ENCODE data around the gene TLR5. TPM values are rescaled to one million over a fixed set of nuclear protein-coding genes. Genes with fewer than 3 reads are reported as not detected.

The TLR5 gene
- total and polyA plus RNA-seq, 2 of the 4 experiments (the other 2 are of a cell fraction): 0.09 to 0.18 TPM

GRCh38 chr1:223179786-223180185 lies 36.7 kb upstream of the TLR5 start:
- Histone ChIP-seq H3K9me3 (ENCODE audit: control insufficient read depth, insufficient read depth, low read length) (no peaks in the 10 kb centered on the region), H3K14ac (replicated peaks; ENCODE audit: low read depth, low read length) (no peak overlapping the region), H3K36me3 (ENCODE audit: control insufficient read depth, insufficient read depth, low read length) (no peaks in the 10 kb centered on the region), H2AK9ac (replicated peaks; ENCODE audit: low read depth, low read length, poor library complexity) (no peak overlapping the region), H4K20me1 (ENCODE audit: insufficient read depth, low read length) (no peaks in the 10 kb centered on the region), H3K79me1 (ENCODE audit: low read depth in 1 of 2, low read length in 2 of 2) (no peaks in the 10 kb centered on the region), H3K18ac (ENCODE audit: low read depth, low read length) (no peak overlapping the region), H3K27ac (ENCODE audit: insufficient read depth, low read length) (no peak overlapping the region), H2BK5ac (ENCODE audit: low read depth, low read length, poor library complexity, severe bottlenecking) (no peak overlapping the region), H4K8ac (ENCODE audit: low read depth in 2 of 2, low read length in 2 of 2) (no peak overlapping the region), H2BK15ac (ENCODE audit: low read depth, low read length) (no peak overlapping the region), H3K4me2 (ENCODE audit: low read depth, low read length) (no peak overlapping the region), H3K23ac (ENCODE audit: low read depth, low read length) (no peak overlapping the region), H4K5ac (ENCODE audit: low read depth, low read length) (no peak overlapping the region), H3K4me3 (ENCODE audit: insufficient read depth, low read depth, low read length) (no peak overlapping the region), H2AK5ac (ENCODE audit: low read depth, low read length) (no peak overlapping the region), H4K91ac (ENCODE audit: insufficient read depth, low read depth, low read length) (no peak overlapping the region), H2BK20ac (ENCODE audit: low read depth, low read length) (no peak overlapping the region), H3K9ac (ENCODE audit: low read depth, low read length) (no peak overlapping the region), H3K56ac (ENCODE audit: extremely low read depth, insufficient read depth, low read length) (no peak overlapping the region), H2AFZ (replicated peaks; ENCODE audit: low read length, poor library complexity) (no peak overlapping the region), H2BK120ac (ENCODE audit: low read depth, low read length) (no peak overlapping the region), H3K4me1 (ENCODE audit: control insufficient read depth, insufficient read depth, low read length) (no peaks in the 10 kb centered on the region), H3K9me1 (ENCODE audit: insufficient read depth, low read length) (no peaks in the 10 kb centered on the region), H3K27me3 (ENCODE audit: control insufficient read depth, insufficient read depth, low read length) (peaks cover 28% of the 10 kb centered on the region), H3K4ac (ENCODE audit: low read depth, low read length) (no peak overlapping the region)
- ATAC-seq (ENCODE audit: low read depth) (no peak), DNase-seq (no peak)
- POLR2A ChIA-PET (ENCODE audit: unreplicated experiment): no interaction called here
- intact Hi-C loops (cut with micrococcal nuclease) (no loop called here), dilution Hi-C loops (cut with HindIII; ENCODE audit: low sequenced_read_pairs, unreplicated experiment) (no loop called here), in situ Hi-C loops (cut with MboI; ENCODE audit: low sequenced_read_pairs) (no loop called here)
- WGBS, 2 experiments (ENCODE audit: extremely low coverage in 2 of 2, insufficient read length in 1 of 2): no CpG with 5 or more reads among the region's 1 CpG
- CTCF ChIA-PET: interaction anchor here (0.9 kb wide), 1 partner anchor 26 kb away, joined by 4 read pairs; no protein-coding TSS in a partner anchor
- no peak for TF ChIP-seq BHLHE40 (IDR thresholded peaks at IDR 0.05; ENCODE audit: low read depth, low read length)
- TF ChIP-seq, protein P1, sequence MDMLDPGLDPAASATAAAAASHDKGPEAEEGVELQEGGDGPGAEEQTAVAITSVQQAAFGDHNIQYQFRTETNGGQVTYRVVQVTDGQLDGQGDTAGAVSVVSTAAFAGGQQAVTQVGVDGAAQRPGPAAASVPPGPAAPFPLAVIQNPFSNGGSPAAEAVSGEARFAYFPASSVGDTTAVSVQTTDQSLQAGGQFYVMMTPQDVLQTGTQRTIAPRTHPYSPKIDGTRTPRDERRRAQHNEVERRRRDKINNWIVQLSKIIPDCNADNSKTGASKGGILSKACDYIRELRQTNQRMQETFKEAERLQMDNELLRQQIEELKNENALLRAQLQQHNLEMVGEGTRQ (IDR thresholded peaks at IDR 0.05; ENCODE audit: low read depth, low read length): no peak
- TF ChIP-seq ELK1 (IDR thresholded peaks at IDR 0.05; ENCODE audit: borderline replicate concordance, low read depth, low read length): no peak
- no peak for TF ChIP-seq POLR2A (IDR thresholded peaks at IDR 0.05; ENCODE audit: low read depth, low read length)
- no peak for TF ChIP-seq NFE2L2 (IDR thresholded peaks at IDR 0.05; ENCODE audit: low read depth, low read length)
- no peak for TF ChIP-seq MAZ (IDR thresholded peaks at IDR 0.05; ENCODE audit: borderline replicate concordance, low read depth, low read length)
- TF ChIP-seq FOS (IDR thresholded peaks at IDR 0.05; ENCODE audit: low read depth, low read length): no peak
- no peak for TF ChIP-seq SMC3 (IDR thresholded peaks at IDR 0.05; ENCODE audit: low read depth, low read length)
- no peak for TF ChIP-seq CHD1 (IDR thresholded peaks at IDR 0.05; ENCODE audit: low read depth, low read length)
- no peak for TF ChIP-seq RCOR1 (IDR thresholded peaks at IDR 0.05; ENCODE audit: insufficient replicate concordance, low read length)
- no peak for TF ChIP-seq CEBPB (IDR thresholded peaks at IDR 0.05; ENCODE audit: low read depth, low read length)
- TF ChIP-seq RAD21 (IDR thresholded peaks at IDR 0.05; ENCODE audit: low read length): no peak
- no TSS peak for BruUV-seq (replicated peaks)
